ENCODE measurements around the gene COL18A1.

Gene COL18A1

GRCh38 chr21:45515241-45516061 is 110.5 kb downstream of the COL18A1 start:
- Histone ChIP-seq H3K36me3 (ENCODE audit: control insufficient read depth in 2 of 2, insufficient read depth in 2 of 2, low read length in 2 of 2) (peaks cover 0 to 4% of the 10 kb centered on the region in 2 donors), H3K27me3 (ENCODE audit: control insufficient read depth in 1 of 2, insufficient read depth in 2 of 2, low read length in 2 of 2) (no peaks in the 10 kb centered on the region), H3K9ac (ENCODE audit: low read length in 2 of 2) (no peak overlapping the region), H3K4me3 (ENCODE audit: low read length in 2 of 2) (no peak overlapping the region), H3K4me1 (ENCODE audit: control insufficient read depth, insufficient read depth, low read length) (no peaks in the 10 kb centered on the region), H3K27ac (ENCODE audit: low read length) (no peak overlapping the region), H3K9me3 (ENCODE audit: control insufficient read depth in 2 of 2, low read length in 2 of 2) (peaks cover 0 to 4% of the 10 kb centered on the region in 2 donors)

DNA sequence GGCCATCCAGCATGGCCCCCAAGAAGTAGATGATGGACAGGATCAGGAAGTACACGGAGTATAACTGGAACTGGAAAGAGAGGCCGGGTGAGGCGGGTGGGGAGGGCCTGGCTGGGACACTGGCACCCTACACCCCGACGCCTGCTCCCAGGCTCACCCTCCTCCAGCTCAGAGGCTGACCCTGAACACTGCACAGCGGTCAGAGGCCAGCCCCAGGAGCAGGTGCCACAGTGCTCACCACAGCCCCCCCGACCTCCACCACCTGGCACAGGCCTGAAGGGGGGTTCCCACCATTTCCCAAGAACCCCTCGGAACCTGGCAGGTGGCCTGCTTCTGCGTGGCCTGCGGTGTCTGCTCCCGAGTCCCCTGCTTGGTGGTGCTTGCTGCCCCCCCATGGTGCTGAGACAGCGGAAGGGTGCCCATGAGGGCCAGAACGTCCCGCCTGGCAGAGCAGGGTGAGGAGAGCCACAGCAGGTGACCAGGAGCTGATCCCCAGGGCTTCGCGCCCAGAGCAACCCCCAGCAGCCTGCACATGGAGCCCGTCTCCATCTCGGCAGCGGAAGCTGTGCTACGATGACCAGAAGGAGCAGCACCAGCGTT is 111.2 kb downstream of the COL18A1 start:
- peaks cover 0 to 7% of the 10 kb centered on the region in 2 donors for H3K9me3 ChIP-seq (ENCODE audit: control insufficient read depth in 2 of 2, low read length in 2 of 2)
- no peaks in the 10 kb centered on the region for H3K4me1 ChIP-seq (ENCODE audit: control insufficient read depth, insufficient read depth, low read length)
- H3K27me3 ChIP-seq (ENCODE audit: control insufficient read depth in 1 of 2, insufficient read depth in 2 of 2, low read length in 2 of 2) = no peaks in the 10 kb centered on the region
- H3K4me3 ChIP-seq (ENCODE audit: low read length in 2 of 2) = no peak overlapping the region
- H3K36me3 ChIP-seq (ENCODE audit: control insufficient read depth in 2 of 2, insufficient read depth in 2 of 2, low read length in 2 of 2) = peaks cover 0 to 4% of the 10 kb centered on the region in 2 donors
- H3K27ac ChIP-seq (ENCODE audit: low read length) = no peak overlapping the region
- no peak overlapping the region for H3K9ac ChIP-seq (ENCODE audit: low read length in 2 of 2)

DNA sequence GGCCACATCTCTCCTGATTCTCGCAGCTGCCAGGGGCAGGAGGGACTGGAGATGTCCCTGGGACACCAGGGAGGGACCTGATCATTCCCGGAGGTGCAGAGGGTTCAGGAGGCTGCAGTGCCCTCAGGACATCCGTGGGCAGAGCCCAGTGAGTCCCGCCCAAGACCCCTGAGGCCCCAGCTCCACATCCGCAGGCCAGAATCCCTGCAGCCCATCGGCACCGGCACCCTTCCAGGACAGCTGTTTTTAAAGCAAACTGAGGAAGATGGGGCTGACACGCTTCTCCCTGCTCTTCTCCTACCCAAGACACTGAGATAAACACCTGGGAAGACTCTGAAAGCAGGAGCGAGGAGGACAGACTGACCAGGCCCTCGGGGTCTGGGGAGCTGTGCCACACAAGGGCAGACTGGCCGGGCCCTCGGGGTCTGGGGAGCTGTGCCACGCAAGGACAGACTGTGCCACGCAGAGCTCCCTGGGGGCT is 111.7 kb downstream of the COL18A1 start:
- peaks cover 0 to 4% of the 10 kb centered on the region in 2 donors for H3K36me3 ChIP-seq (ENCODE audit: control insufficient read depth in 2 of 2, insufficient read depth in 2 of 2, low read length in 2 of 2)
- no peak overlapping the region for H3K9ac ChIP-seq (ENCODE audit: low read length in 2 of 2)
- H3K9me3 ChIP-seq (ENCODE audit: control insufficient read depth in 2 of 2, low read length in 2 of 2) = peaks cover 0 to 7% of the 10 kb centered on the region in 2 donors
- H3K27me3 ChIP-seq (ENCODE audit: control insufficient read depth in 1 of 2, insufficient read depth in 2 of 2, low read length in 2 of 2) = no peaks in the 10 kb centered on the region
- H3K4me3 ChIP-seq (ENCODE audit: low read length in 2 of 2) = no peak overlapping the region
- no peak overlapping the region for H3K27ac ChIP-seq (ENCODE audit: low read length)
- no peaks in the 10 kb centered on the region for H3K4me1 ChIP-seq (ENCODE audit: control insufficient read depth, insufficient read depth, low read length)

DNA sequence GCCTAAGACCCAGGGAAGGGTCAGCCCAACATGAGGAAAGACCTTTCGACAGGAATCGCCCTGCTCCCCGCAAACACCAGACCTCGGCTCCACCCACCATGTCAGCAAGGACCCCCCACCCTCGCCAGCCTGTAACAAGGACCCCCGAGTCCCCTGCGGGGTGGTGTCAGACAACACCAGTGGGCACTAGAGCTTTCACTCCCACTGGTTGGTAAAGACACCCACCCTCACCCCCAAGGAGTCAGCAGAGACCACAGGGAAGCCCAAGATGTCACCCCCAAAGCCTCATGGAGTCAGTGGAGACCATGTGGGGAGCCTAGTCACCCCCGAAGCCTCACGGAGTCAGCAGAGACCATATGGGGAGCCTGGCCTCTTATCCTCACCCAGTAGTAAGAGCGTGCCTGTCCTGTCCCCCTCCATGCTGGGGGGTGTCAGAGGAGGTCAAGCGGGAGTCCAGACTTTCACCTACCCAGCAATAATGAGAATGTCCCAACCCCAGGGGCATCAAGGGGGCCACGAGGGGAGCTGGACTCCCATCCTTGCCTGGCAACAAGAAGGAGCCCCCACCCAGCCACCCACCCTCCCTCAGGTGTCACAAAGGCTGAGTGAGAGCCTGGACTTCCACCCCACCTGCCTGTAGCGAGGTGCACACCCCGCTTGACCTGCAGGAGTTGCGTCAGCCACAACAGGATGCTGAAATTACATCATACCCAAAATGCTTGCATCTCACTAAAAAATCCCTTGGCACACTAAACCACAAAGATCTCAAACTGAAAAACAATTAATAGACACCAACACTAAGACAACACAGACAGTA is 112.5 kb downstream of the COL18A1 start:
- Histone ChIP-seq H3K27me3 (ENCODE audit: control insufficient read depth in 1 of 2, insufficient read depth in 2 of 2, low read length in 2 of 2) (no peaks in the 10 kb centered on the region), H3K9ac (ENCODE audit: low read length in 2 of 2) (no peak overlapping the region), H3K4me1 (ENCODE audit: control insufficient read depth, insufficient read depth, low read length) (no peaks in the 10 kb centered on the region), H3K4me3 (ENCODE audit: low read length in 2 of 2) (no peak overlapping the region), H3K27ac (ENCODE audit: low read length) (no peak overlapping the region), H3K9me3 (ENCODE audit: control insufficient read depth in 2 of 2, low read length in 2 of 2) (peaks cover 3 to 11% of the 10 kb centered on the region in 2 donors), H3K36me3 (ENCODE audit: control insufficient read depth in 2 of 2, insufficient read depth in 2 of 2, low read length in 2 of 2) (peaks cover 0 to 4% of the 10 kb centered on the region in 2 donors)

- H3K9me3 ChIP-seq (ENCODE audit: control insufficient read depth in 2 of 2, low read length in 2 of 2) = peaks cover 7 to 13% of the 10 kb centered on the region in 2 donors
- peaks cover 0 to 2% of the 10 kb centered on the region in 2 donors for H3K36me3 ChIP-seq (ENCODE audit: control insufficient read depth in 2 of 2, insufficient read depth in 2 of 2, low read length in 2 of 2)
These were observed 113.8 kb downstream of the COL18A1 start for GRCh38 chr21:45518742-45519141.

DNA sequence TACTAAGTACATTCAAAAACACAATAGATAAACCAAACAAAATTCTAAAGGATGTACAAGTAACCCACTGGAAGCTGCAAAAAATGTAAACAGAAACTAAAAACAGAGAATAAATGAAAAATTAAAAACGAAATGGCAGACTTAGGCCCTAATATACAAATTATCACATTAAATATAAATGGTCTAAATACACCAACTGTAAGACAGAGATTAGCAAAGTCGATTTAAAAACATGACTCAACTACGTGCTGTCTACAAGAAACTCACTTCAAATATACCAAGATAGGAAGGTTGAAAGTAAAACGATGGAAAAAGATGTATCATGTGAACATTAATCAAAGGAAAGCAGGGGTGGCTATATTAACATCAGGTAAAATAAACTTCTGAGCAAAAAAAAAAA is 114.2 kb downstream of the COL18A1 start:
- no peak overlapping the region for H3K27ac ChIP-seq (ENCODE audit: low read length)
- no peaks in the 10 kb centered on the region for H3K36me3 ChIP-seq (ENCODE audit: control insufficient read depth in 2 of 2, insufficient read depth in 2 of 2, low read length in 2 of 2)
- no peaks in the 10 kb centered on the region for H3K4me1 ChIP-seq (ENCODE audit: control insufficient read depth, insufficient read depth, low read length)
- H3K9ac ChIP-seq (ENCODE audit: low read length in 2 of 2) = no peak overlapping the region
- no peaks in the 10 kb centered on the region for H3K27me3 ChIP-seq (ENCODE audit: control insufficient read depth in 1 of 2, insufficient read depth in 2 of 2, low read length in 2 of 2)
- H3K9me3 ChIP-seq (ENCODE audit: control insufficient read depth in 2 of 2, low read length in 2 of 2) = peaks cover 7 to 13% of the 10 kb centered on the region in 2 donors
- no peak overlapping the region for H3K4me3 ChIP-seq (ENCODE audit: low read length in 2 of 2)

More at GRCh38 chr21:45518742-45519141, 113.8 kb downstream of the COL18A1 start:
- no peak overlapping the region for H3K27ac ChIP-seq (ENCODE audit: low read length)
- no peaks in the 10 kb centered on the region for H3K27me3 ChIP-seq (ENCODE audit: control insufficient read depth in 1 of 2, insufficient read depth in 2 of 2, low read length in 2 of 2)
- no peak overlapping the region for H3K4me3 ChIP-seq (ENCODE audit: low read length in 2 of 2)
- no peaks in the 10 kb centered on the region for H3K4me1 ChIP-seq (ENCODE audit: control insufficient read depth, insufficient read depth, low read length)
- H3K9ac ChIP-seq (ENCODE audit: low read length in 2 of 2) = no peak overlapping the region

DNA sequence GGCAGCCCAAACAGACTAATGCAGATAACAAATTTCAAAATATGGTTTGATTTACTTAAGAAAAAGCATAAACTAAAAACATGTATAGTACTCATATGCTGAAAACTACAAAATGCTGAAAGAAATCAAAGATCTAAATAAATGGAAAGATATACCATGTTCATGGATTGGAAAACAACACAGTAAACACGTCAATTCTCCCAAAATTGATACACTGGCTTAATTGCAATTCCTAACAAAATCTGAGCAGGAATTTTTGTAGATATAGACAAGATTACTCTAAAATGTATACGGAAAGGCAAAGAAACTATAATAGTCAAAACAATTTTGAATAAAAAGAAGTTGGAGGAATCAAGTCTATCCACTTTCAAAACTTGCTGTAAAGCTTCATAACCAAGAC is 116.3 kb downstream of the COL18A1 start:
- Histone ChIP-seq H3K36me3 (ENCODE audit: control insufficient read depth in 2 of 2, insufficient read depth in 2 of 2, low read length in 2 of 2) (no peaks in the 10 kb centered on the region), H3K27ac (ENCODE audit: low read length) (no peak overlapping the region), H3K4me3 (ENCODE audit: low read length in 2 of 2) (no peak overlapping the region), H3K9ac (ENCODE audit: low read length in 2 of 2) (no peak overlapping the region), H3K9me3 (ENCODE audit: control insufficient read depth in 2 of 2, low read length in 2 of 2) (peaks cover 7 to 13% of the 10 kb centered on the region in 2 donors), H3K27me3 (ENCODE audit: control insufficient read depth in 1 of 2, insufficient read depth in 2 of 2, low read length in 2 of 2) (no peaks in the 10 kb centered on the region), H3K4me1 (ENCODE audit: control insufficient read depth, insufficient read depth, low read length) (no peaks in the 10 kb centered on the region)

DNA sequence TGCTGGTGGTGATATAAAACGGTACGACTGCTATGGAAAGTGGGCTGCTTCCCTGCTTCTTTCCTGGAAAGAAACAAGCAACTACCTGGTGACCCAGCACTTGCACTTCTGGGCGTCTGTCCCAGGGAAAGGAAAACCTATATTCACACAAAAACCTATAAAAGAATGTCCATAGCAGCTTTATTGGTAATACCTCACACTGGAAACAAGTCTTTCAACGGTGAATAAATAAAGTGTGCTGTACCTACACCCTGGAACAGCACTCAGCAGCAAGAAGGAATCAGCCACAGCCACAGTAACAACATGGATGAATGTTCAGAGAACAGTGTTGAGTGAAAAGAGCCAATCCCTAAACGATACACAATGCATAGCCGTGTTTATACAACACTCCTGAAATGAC is 117.4 kb downstream of the COL18A1 start:
- no peaks in the 10 kb centered on the region for H3K4me1 ChIP-seq (ENCODE audit: control insufficient read depth, insufficient read depth, low read length)
- no peak overlapping the region for H3K4me3 ChIP-seq (ENCODE audit: low read length in 2 of 2)
- no peaks in the 10 kb centered on the region for H3K36me3 ChIP-seq (ENCODE audit: control insufficient read depth in 2 of 2, insufficient read depth in 2 of 2, low read length in 2 of 2)
- no peak overlapping the region for H3K9ac ChIP-seq (ENCODE audit: low read length in 2 of 2)
- no peaks in the 10 kb centered on the region for H3K27me3 ChIP-seq (ENCODE audit: control insufficient read depth in 1 of 2, insufficient read depth in 2 of 2, low read length in 2 of 2)
- no peak overlapping the region for H3K27ac ChIP-seq (ENCODE audit: low read length)
- H3K9me3 ChIP-seq (ENCODE audit: control insufficient read depth in 2 of 2, low read length in 2 of 2) = peaks cover 7 to 10% of the 10 kb centered on the region in 2 donors

GRCh38 chr21:45522986-45523385 is 118.0 kb downstream of the COL18A1 start:
- peaks cover 7 to 10% of the 10 kb centered on the region in 2 donors for H3K9me3 ChIP-seq (ENCODE audit: control insufficient read depth in 2 of 2, low read length in 2 of 2)
- H3K36me3 ChIP-seq (ENCODE audit: control insufficient read depth in 2 of 2, insufficient read depth in 2 of 2, low read length in 2 of 2) = no peaks in the 10 kb centered on the region
- no peak overlapping the region for H3K27ac ChIP-seq (ENCODE audit: low read length)
- no peaks in the 10 kb centered on the region for H3K27me3 ChIP-seq (ENCODE audit: control insufficient read depth in 1 of 2, insufficient read depth in 2 of 2, low read length in 2 of 2)
- H3K4me1 ChIP-seq (ENCODE audit: control insufficient read depth, insufficient read depth, low read length) = no peaks in the 10 kb centered on the region
- no peak overlapping the region for H3K9ac ChIP-seq (ENCODE audit: low read length in 2 of 2)
- H3K4me3 ChIP-seq (ENCODE audit: low read length in 2 of 2) = no peak overlapping the region

DNA sequence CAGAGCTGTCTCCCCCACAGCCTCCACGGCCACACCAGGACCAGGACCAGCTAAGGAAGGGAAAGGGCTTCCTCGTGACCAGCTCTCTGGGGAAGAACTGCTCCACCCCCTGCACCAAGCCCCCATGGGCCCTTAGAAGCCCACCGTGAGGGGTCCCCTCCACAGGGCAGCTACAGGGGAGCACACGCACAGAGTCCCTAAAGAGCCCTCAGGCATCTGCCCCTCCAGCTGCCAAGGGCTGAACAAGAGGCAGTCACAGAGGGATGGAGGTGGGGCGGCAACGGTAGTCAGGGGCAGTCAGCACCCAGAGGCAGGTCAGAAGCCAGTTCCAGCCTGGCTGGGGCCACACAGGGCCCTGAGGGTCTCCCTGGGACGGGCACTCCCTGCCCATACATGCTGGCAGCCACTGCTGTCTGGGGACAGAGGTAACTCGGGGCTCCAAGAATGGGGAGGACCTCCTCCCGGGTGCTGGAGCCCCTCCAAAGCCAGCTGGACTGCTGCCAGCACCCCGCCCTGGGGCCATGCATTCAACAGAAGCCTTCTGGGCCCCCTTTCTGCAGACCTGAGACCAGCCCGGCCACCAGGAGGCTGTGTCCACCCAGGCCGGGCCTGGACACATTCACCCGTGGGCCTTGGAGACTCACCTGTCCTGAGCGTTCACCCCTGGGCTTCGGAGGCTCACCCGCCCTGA is 118.6 kb downstream of the COL18A1 start:
- no peak overlapping the region for H3K9ac ChIP-seq (ENCODE audit: low read length in 2 of 2)
- H3K27ac ChIP-seq (ENCODE audit: low read length) = no peak overlapping the region
- H3K27me3 ChIP-seq (ENCODE audit: control insufficient read depth in 1 of 2, insufficient read depth in 2 of 2, low read length in 2 of 2) = no peaks in the 10 kb centered on the region
- peaks cover 7 to 10% of the 10 kb centered on the region in 2 donors for H3K9me3 ChIP-seq (ENCODE audit: control insufficient read depth in 2 of 2, low read length in 2 of 2)
- H3K36me3 ChIP-seq (ENCODE audit: control insufficient read depth in 2 of 2, insufficient read depth in 2 of 2, low read length in 2 of 2) = no peaks in the 10 kb centered on the region
- no peaks in the 10 kb centered on the region for H3K4me1 ChIP-seq (ENCODE audit: control insufficient read depth, insufficient read depth, low read length)
- no peak overlapping the region for H3K4me3 ChIP-seq (ENCODE audit: low read length in 2 of 2)

Measured in stomach smooth muscle (tissue), 2 donors.